Urothelium cell line (cell line): ENCODE results near the gene RAB7A.

Source experiments
- DNase-seq: peaks from one replicate; pipeline ENCODE4 v3.0.0; 2011; ENCODE audit warnings: low spot score, mixed read lengths
- FAIRE-seq: peaks from 2 replicates; lab custom pipeline; 2011; peaks lifted over from hg19 to GRCh38; lab: Jason Lieb, UNC

Gene RAB7A

DNA sequence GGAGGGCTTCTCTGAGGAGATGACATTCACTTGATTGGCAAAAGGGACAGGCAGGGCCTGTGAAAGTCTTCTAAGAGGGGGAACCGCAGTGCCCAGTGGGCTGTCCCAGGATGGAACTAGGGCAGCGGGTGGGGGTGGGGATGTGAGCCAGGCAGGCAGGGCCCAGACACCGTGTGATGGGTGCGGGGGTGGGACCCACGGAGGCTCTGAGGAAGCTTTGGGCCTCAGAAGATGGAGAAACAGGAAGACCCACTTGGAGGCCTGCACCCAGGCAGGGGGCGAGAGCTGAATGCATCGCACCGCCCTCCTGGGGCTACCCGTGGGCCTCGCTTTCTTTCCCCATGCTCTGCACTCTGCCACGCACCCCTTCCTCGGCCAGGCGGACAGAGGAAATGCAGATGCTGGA is 120.5 kb downstream of the RAB7A start:
- DNase-seq (no peak), FAIRE-seq (no peak)

DNA sequence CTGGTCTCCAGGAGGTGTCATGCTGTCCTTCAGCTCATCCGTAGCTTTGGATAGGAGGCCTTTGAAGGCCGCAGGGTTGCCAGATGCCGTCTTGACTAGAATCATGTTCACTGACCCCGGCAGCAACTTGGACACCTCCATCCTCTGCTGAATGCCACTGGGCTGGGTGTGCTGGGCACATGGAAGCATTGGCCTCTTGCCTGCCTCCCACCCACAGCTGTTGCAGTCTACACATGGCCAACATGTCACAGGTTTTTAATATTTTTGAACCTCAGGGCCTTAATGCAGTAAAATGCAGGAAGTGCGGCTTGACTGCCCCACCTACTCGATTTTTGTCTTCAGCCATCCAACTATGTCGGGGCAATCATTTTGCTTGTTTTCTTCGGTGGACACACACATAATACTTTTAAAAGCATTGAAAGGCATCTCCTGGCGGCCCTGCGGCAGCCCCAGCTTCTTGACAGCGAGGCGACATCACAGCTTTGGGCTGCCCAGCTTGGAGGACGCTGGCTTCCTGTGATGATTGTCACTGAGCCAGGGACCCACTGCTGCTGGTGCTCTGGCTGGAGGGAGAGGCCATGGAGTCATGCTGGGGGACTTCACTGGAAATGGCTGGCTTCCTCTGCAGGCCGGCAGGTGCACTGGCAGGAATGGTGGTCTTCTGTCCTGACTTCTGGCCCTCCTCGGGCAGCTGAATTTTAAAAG is 121.8 kb downstream of the RAB7A start:
- DNase-seq, result no peak
- no peak for FAIRE-seq

DNA sequence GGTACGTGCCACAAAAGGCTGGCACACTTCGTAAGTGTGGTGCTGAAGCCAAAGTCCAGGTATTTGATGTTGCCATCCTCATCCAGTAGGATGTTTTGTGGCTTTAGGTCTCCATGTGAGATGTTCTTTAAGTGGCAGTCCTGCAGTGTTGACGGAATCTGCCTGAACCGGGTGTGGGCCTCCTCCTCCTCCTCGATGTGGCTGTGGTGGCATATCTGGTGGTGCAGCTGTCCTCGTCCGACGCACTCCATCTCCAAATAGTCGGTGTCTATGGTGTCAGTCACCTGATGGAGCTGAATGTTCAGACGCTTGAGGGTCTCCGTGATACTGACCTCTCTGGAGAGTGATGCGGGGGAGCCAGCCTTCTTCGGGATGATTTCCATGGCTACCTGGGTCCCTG is 123.0 kb downstream of the RAB7A start:
- DNase-seq (no peak), FAIRE-seq (no peak)

DNA sequence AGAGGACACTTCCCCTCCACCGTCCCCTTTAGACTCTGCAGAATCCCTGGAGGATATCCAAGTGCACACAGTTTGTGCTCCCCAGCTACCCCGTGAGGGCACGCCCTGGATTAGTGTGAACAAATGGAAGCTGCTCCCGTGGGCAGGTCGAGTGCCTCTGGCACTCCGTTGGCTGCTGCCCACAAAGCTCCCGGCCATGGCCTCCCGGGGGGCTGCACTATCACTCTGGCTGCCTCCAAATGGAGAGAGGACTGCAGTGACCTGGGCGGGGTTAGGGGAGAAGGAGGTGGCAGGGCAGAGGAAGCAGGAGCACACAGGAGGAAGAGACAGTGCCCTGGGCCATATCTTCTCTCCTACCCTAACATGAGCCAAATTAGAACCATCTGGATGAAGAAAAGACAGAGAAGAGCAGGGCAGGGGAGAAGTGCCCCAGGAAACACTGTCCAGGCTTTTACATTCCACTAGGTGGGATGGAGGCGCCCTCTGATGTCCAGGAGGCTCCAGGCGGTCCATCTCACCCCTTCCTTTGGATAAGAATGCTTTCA is 124.0 kb downstream of the RAB7A start:
- DNase-seq, result no peak
- FAIRE-seq, result no peak

DNA sequence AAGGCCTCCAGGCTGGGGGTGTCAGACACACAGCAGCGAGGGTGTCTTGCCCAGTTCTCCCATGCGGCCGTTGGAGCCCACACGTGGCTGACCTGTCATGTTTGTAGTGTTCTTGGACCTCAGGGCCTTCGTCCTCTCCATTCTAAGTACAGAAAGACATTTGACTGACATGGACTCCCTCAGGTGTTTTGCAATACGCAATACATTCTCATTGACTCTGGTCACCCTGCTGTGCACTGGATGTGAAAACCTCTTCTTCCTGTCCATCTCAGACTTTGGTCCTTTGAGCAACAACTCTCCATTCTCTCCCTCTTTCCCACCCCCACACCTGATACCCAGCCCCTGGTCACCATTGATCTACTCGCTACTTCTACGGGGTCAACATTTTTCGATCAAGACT is 124.6 kb downstream of the RAB7A start:
- DNase-seq (no peak), FAIRE-seq (no peak)

DNA sequence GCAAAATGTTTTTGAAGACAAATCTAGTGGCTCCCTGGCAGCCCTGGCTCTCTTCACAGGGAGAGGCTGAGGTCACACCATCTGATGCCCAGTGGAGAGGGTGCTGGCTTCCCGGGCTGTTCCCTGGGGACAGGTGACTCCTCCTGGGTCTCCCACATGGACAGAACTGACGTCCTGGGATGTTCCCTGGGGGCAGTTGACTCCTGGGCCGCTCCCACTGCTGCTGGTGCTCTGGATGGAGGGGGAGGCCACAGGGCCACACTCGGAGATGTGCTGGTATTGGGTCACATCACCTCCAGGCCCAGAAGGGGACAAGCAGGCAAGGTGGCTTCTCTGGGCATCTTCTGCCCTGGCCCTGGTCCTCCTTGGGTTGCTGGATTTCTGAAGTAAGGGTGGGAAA is 125.6 kb downstream of the RAB7A start:
- FAIRE-seq (no peak), DNase-seq (no peak)

DNA sequence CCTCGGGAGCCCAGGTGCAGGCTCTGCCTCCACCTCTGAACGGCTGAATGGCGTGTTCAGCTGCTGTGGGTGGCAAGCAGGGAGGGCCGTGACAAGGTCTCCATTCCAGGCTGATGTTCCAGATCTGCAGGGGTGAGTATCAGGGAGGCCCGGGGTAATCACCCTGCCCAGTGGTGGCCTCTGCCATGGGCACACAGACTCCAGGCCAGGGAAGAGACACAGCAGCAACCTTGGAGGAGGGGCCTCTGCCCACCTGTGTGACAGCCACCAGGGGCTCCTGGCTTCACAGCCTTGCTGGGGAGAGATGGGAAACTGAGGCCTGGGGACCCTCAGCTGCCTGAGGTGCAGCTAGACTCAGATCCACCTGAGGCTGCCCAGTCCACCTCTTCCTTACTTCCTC is 127.8 kb downstream of the RAB7A start:
- DNase-seq, result no peak
- FAIRE-seq, result no peak

DNA sequence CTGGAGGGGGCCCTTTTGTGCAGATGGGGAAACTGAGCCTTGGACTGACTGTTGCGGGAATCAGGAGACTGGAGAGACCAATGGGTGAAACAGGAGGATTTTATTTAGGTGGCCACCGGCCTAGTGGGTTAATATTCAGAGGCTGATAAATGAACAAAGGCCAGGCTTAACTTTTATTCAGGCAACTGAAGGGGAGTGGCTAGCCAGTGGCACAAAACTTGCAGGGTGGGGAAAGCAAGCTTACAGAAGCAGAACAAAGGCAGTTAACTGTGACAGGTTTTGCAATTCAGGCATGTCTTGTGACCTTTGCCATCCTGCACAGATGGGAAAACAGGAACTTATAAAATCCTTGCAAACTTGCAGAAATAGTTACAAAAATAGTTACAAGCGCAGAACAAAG is 128.5 kb downstream of the RAB7A start:
- FAIRE-seq (no peak), DNase-seq (no peak)

DNA sequence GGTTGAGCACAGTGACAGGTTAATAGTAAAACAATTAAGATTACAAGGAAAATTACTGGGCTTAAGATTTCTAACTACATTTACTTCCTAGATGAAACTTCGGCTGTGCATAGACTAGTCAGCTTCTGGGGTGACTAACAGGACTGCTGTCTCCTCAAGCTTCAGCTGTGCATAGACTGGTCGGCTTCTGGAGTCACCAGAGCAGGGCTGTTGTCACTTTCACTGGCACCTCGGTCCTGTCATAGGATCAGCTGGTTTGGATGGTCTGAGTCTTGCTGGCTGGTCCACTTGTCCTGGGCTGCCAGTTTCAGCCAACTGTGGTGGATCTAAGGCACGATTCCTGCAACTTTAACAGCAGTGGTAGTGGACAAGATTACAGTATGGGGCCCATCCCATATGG is 129.6 kb downstream of the RAB7A start:
- FAIRE-seq, result peak; percentile 9
- no peak for DNase-seq

DNA sequence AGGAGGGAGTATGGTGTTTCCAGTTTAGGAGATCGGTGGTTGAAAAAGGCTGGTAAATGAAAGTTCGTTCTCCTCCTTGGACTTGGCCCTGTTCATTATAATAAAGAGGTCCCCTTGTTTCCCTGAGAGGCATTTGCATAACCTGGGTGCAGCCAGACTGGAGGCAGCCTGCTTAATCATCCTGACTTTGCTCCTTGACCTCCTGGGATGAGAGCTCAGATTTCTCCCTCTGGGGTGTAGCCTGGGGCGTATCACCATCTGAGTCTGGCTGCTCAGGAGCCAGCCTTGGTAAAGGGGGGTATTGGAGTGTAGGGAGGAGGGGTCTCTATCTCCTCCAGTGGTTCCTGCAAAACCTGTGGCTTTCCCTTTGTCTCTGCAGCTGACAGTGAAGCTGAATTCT is 132.2 kb downstream of the RAB7A start:
- DNase-seq, result no peak

DNA sequence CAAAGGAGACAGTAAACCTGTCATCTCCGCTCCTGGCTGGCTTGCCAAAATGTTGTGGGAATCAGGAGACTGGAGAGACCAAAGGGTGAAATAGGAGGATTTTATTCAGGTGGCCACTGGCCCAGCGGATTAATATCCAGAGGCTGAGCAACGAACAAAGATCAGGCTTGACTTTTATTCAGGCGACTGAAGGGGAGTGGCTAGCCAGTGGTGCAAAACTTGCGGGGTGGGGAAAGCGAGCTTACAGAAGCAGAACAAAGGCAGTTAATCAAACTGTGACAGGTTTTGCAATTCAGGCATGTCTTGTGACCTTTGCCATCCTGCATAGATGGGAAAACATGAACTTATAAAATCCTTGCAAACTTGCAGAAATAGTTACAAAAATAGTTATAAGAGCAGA is 133.6 kb downstream of the RAB7A start:
- no peak for DNase-seq
- FAIRE-seq, result no peak

More for the DNA sequence above, 132.2 kb downstream of the RAB7A start:
- no peak for FAIRE-seq

DNA sequence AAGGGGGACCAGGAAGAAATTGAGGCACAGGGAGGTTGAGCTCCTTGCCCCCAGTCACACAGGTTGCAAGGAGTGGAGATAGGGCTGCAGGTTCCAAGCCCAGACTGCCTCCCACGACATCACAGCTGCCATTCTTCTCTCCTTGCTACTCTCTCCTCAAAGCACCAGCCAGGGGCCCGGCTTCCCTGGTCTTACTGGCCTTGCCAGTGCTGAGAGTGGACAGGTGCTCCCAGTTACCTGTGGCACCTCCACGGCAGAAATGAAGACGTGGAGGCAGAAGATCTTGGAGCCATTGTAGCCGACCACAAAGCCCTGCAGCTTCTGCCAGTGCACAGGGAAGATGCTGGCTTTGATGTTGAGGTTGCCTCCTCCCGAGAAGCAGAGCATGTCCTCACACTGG is 135.5 kb downstream of the RAB7A start:
- DNase-seq (no peak), FAIRE-seq (no peak)

DNA sequence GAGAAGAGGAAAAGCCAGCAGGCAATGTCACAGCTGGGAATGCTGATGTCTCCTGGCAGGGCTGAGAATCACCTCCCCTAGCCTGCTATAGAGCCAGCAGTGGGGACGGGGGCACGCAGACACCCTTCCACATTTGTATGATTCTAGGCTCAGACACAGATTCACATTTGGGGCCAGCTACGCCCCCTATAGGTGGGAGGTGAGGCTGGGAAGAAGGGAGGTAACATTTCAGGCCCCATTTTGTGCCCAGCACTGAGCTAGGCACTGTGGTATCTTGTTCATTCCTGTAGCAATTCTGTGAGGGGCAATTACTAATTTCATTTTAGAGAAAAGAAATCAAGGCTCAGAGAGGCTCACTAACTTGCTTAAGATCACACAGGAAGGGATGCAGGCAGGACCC is 137.6 kb downstream of the RAB7A start:
- no peak for FAIRE-seq
- no peak for DNase-seq
